HG02870 (cell line): ENCODE measurements around the gene GPR17.

ENCODE experiments used
- ATAC-seq: cut with Tn5 transposase; IDR thresholded peaks from one replicate; pipeline ENCODE4 v1.9.1; 2021; ENCODE audit warnings: mild to moderate bottlenecking, moderate library complexity; ENCODE audit not compliant: unreplicated experiment

Gene GPR17, protein sequence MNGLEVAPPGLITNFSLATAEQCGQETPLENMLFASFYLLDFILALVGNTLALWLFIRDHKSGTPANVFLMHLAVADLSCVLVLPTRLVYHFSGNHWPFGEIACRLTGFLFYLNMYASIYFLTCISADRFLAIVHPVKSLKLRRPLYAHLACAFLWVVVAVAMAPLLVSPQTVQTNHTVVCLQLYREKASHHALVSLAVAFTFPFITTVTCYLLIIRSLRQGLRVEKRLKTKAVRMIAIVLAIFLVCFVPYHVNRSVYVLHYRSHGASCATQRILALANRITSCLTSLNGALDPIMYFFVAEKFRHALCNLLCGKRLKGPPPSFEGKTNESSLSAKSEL

GRCh38 chr2:127645395-127646291 is at the start of gene GPR17:
GPR17 (plus strand) TSS chr2:127646153; CDS start chr2:127650736, 4,583 bp downstream.
- ATAC-seq, result no peak

DNA sequence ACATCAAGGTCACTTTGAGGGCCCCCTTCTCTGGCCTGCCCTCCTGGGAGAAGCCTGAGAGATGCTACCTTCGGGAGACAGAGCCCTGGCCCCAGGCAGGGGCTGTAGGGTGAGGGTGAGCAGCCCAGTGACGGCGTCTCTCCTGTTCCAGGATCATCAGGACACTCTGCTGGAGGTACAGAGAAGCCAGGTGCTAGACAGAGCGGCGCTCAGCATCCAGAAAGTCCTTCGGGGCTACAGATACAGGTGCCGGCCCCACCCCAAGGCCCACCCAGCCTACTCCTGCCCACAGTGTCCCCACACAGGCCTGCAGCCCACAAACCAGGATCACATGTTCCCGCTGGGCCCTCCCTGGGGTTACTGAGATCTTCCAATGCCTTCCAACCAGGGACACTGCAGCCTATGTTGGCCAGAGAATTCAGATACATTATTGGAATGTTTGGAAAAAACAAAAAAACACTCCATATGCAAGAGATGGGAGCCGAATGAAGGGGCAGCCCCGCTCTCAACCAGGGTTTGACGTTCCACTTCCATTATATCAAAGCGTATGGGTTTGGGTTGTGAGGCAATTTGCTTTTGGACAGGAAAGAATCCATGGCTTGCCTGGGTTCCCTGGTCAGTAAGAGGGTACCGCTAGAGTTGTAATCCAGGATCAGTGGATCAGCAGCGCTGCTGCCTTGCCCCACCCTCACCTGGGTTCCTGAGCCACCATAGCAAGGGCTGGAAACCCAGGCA is 49.5 kb upstream of the GPR17 start:
- ATAC-seq, result no peak

DNA sequence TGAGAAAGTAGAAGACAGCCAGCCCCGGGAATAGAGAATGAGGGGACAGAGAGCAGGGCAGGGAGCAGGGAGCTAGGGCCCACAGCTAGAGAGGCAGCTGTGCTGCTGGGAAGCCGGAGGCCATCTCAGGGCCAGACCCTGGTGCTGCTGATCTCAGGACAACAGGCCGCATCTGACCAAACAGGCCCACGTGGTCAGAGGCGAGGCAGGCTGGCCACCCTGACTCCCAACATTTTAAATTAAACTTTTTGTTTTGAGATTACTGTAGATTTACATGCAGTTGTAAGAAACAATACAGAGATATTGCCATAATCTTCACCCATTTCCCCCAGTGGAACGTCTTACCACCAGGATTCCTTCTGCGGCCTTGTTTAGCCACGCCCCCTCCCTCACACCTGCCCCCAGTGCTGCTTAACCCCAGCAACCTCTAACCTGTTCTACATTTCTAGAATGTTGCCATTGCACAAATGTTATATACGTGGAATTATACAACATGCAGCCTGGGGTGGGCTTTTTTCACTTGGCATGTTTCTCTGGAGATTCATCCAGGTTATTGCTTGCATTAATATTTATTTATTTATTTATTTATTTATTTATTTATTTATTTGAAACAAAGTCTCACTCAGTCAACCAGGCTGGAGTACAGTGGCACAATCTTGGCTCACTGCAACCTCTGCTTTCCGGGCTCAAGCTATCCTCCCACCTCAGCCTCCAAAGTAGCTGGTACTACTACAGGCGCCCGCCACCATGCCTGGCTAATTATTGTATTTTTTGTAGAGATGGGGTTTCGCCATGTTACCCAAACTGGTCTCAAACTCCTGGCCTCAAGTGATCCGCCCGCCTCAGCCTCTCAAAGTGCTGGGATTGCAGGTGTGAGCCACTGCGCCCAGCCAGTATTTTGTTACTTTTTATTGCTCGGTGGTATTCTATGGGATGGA is 48.6 kb upstream of the GPR17 start:
- ATAC-seq, result no peak

GRCh38 chr2:127597984-127598380 is 48.0 kb upstream of the GPR17 start:
- no peak for ATAC-seq

GRCh38 chr2:127598711-127599110 is 47.2 kb upstream of the GPR17 start:
- no peak for ATAC-seq

DNA sequence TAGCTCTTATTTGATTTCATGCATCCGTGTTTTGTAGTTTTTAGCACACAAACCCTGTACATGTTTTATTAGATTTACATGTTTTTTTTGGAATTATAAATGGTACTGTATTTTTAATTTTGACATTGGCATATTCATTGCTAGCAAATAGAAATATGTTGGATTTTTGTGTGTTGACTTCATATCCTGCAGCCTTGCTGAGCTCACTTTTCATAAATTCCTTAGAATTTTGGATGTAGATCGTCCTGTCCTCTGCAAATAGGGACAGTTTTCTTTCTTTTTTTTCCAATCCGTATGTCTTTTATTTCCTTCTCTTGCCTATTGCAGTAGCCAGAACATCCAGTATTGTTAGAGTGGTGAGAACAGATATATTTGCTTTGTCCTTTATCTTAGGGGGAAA is 46.7 kb upstream of the GPR17 start:
- ATAC-seq, result no peak

DNA sequence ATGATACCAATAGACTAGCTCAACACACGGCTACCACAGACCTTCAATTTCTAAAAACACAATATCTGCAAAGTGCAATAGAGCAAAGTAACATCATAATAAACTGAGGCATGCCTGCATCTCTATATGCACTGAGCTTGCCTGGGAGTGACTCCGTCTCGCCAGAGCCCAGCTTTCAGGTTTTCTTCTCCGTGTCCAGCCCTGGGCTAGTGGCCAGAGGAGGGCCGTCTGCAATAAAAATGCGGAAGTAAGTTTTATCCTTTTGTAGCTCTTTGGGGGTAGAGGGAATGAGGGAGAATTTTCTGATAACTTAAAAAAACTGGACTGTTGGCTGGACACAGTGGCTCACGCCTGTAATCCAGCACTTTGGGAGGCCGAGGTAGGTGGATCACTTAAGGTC is 41.0 kb upstream of the GPR17 start:
- ATAC-seq, result no peak

GRCh38 chr2:127605691-127606263 is 40.2 kb upstream of the GPR17 start:
- no peak for ATAC-seq

- no peak for ATAC-seq
Observed at GRCh38 chr2:127606625-127607398, 39.1 kb upstream of the GPR17 start.

- ATAC-seq, result no peak
Observed at GRCh38 chr2:127607399-127607908, 38.5 kb upstream of the GPR17 start.

GRCh38 chr2:127608061-127609030 is 37.6 kb upstream of the GPR17 start:
- ATAC-seq, result no peak

GRCh38 chr2:127609031-127609751 is 36.8 kb upstream of the GPR17 start:
- ATAC-seq, result no peak

GRCh38 chr2:127609818-127610217 is 36.1 kb upstream of the GPR17 start:
- ATAC-seq, result no peak

- no peak for ATAC-seq
Observed at GRCh38 chr2:127610561-127610960, 35.4 kb upstream of the GPR17 start.

GRCh38 chr2:127611076-127611925 is 34.7 kb upstream of the GPR17 start:
- no peak for ATAC-seq

GRCh38 chr2:127612111-127612822 is 33.7 kb upstream of the GPR17 start:
- ATAC-seq, result no peak
